Breast epithelium (tissue), 4 donors: ENCODE data around the gene HS6ST3. TPM values are rescaled to one million over a fixed set of nuclear protein-coding genes. Genes with fewer than 3 reads are reported as not detected.

Experiments
- DNase-seq, 2 donors: peaks; one replicate each; pipeline ENCODE4 v3.0.0-alpha.2; 2019; ENCODE audit warnings: low spot score in 2 of 2
- H3K27ac ChIP-seq, 2 donors: fragments of 200-600 bp; sonication (generic) in 1 of 2; one replicate each; pipeline ENCODE4 v1.5.1; 2016 to 2019; ENCODE audit warnings: mild to moderate bottlenecking in 1 of 2
- H3K27me3 ChIP-seq, 2 donors: fragments of 200-600 bp; sonication (generic) in 1 of 2; one replicate each; pipeline versions ENCODE4 v1.5.1 to v1.6.0; 2017 to 2019; ENCODE audit warnings: control low read depth in 1 of 2, mild to moderate bottlenecking in 1 of 2
- H3K36me3 ChIP-seq: fragments of 200-600 bp; one replicate; pipeline ENCODE4 v1.5.1; 2019
- H3K4me1 ChIP-seq, 2 donors: fragments of 200-600 bp; sonication (generic); one replicate each; pipeline ENCODE4 v1.5.1; 2016 to 2019; ENCODE audit warnings: control low read depth in 1 of 2
- H3K4me3 ChIP-seq, 3 donors: fragments of 200-600 bp; sonication (generic); 1 replicate in 2 of 3; 2 replicates in 1 of 3; pipeline ENCODE4 v1.5.1; 2016 to 2019; ENCODE audit warnings: mild to moderate bottlenecking in 3 of 3, moderate library complexity in 2 of 3
- H3K9me3 ChIP-seq, 2 donors: fragments of 200-600 bp; sonication (generic) in 1 of 2; one replicate each; pipeline ENCODE4 v1.5.1; 2016 to 2019; ENCODE audit warnings: control low read depth in 1 of 2
- POLR2A ChIP-seq: fragments of 450-650 bp; IDR thresholded peaks from one replicate; pipeline ENCODE4 v1.6.1; 2016; ENCODE audit warnings: antibody characterized with exemption, mild to moderate bottlenecking, moderate library complexity
- POLR2AphosphoS5 ChIP-seq, 3 donors: sonication (generic); formaldehyde crosslinking; IDR thresholded peaks; one replicate each; pipeline ENCODE4 v1.6.1; 2017; ENCODE audit warnings: antibody characterized with exemption in 3 of 3
- intact Hi-C: fragments of 100-400 bp; cut with DNase I; formaldehyde crosslinking; loops from one replicate; pipeline ENCODE4 v1.15.1; 2023; ENCODE audit warnings: low total_unique reads
- total RNA-seq, 3 donors: library from RNA; depleted of rRNA; stranded (reverse); fragments of >200 nt; gene quantifications; one replicate each; pipeline ENCODE4 v1.1.0, GENCODE V29; 2016
- TF ChIP-seq, protein P1 (sequence below), 3 donors: fragments of 450-650 bp; IDR thresholded peaks; one replicate each; pipeline ENCODE4 v1.5.1; 2016 to 2017; ENCODE audit warnings: antibody characterized with exemption in 3 of 3, mild to moderate bottlenecking in 3 of 3, moderate library complexity in 3 of 3

HS6ST3 gene
- total RNA-seq, 3 donors from 2014 or later: under 0.01 to 1.3 (median 0.59) TPM

DNA sequence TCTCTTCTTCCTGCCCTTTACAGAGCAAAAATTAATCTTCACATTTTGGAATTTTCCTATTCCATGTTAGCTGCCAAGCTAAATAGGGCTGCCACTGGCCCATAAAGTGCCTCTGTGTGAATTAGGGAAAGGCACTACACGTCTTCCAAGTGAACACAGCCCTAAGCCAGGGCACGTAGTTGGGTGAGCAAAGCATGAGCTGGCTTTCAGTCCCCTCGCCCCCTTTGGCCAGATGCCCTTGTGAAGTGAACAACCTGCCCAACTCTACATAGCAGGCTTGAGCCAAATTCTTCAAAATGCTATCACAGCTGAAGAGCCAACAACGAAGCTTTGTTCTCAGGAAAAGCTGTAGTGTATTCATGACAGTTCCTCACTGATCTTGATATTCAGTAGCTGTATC lies 691.2 kb downstream of the HS6ST3 start:
- Histone ChIP-seq H3K27me3 (no peaks in the 10 kb centered on the region), H3K4me1 (no peaks in the 10 kb centered on the region), H3K4me3 (no peak overlapping the region), H3K27ac (no peak overlapping the region), H3K9me3 (peaks cover 0 to 11% of the 10 kb centered on the region in 2 donors), H3K36me3 (no peaks in the 10 kb centered on the region)
- no peak for TF ChIP-seq POLR2AphosphoS5 (IDR thresholded peaks at IDR 0.05)
- no peak for TF ChIP-seq POLR2A
- TF ChIP-seq, protein P1, sequence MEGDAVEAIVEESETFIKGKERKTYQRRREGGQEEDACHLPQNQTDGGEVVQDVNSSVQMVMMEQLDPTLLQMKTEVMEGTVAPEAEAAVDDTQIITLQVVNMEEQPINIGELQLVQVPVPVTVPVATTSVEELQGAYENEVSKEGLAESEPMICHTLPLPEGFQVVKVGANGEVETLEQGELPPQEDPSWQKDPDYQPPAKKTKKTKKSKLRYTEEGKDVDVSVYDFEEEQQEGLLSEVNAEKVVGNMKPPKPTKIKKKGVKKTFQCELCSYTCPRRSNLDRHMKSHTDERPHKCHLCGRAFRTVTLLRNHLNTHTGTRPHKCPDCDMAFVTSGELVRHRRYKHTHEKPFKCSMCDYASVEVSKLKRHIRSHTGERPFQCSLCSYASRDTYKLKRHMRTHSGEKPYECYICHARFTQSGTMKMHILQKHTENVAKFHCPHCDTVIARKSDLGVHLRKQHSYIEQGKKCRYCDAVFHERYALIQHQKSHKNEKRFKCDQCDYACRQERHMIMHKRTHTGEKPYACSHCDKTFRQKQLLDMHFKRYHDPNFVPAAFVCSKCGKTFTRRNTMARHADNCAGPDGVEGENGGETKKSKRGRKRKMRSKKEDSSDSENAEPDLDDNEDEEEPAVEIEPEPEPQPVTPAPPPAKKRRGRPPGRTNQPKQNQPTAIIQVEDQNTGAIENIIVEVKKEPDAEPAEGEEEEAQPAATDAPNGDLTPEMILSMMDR (IDR thresholded peaks at IDR 0.05): no peak
- no peak for DNase-seq
- intact Hi-C loops: no loop called here

DNA sequence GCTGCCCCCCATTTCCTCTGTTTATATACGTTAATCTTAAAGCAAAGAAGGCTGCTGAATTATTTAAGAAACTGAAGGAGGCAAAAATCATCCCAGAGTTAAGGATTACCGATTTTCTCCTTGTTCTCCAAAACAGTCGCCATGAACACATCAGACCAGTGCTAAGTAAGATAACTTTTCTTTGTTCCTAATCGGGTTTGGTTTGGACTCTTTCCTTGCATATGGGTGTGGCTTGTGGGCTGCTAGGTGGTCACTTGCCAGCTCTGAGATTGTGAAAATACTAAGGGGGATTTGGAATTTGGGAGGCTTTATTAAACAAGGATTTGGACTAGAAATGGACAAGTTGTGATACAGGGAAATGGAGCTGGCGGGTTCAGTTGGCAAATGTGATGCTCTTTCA lies 692.3 kb downstream of the HS6ST3 start:
- TF ChIP-seq POLR2AphosphoS5 (IDR thresholded peaks at IDR 0.05) (no peak), POLR2A (no peak)
- TF ChIP-seq, protein P1 (IDR thresholded peaks at IDR 0.05): no peak
- Histone ChIP-seq H3K4me3 (no peak overlapping the region), H3K9me3 (peaks cover 0 to 9% of the 10 kb centered on the region in 2 donors), H3K4me1 (no peaks in the 10 kb centered on the region), H3K36me3 (no peaks in the 10 kb centered on the region), H3K27ac (no peak overlapping the region), H3K27me3 (no peaks in the 10 kb centered on the region)
- no peak for DNase-seq
- intact Hi-C loops: no loop called here

DNA sequence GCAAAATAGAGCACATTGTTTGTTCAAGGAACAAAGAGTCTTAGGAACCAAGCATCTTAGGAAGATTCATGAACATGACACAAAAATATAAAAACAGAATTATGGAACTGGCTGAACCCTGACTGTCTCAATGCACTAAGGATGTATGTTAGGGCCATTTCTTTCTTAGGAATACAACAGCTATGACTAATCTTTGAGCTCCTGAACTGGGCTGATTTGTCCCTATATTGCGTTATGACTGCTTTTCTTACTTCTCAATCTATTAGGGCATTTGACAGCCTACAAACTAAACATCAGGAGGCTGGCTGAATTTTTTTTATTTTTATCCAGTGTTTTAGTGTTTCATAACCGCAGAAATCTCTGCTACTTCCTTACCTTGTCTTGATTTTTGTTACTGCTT lies 693.1 kb downstream of the HS6ST3 start:
- Histone ChIP-seq H3K4me1 (no peaks in the 10 kb centered on the region), H3K27me3 (no peaks in the 10 kb centered on the region), H3K36me3 (no peaks in the 10 kb centered on the region), H3K27ac (no peak overlapping the region), H3K9me3 (peaks cover 0 to under 1% of the 10 kb centered on the region in 2 donors), H3K4me3 (no peak overlapping the region)
- DNase-seq: no peak
- intact Hi-C loops: no loop called here
- TF ChIP-seq POLR2A (no peak), POLR2AphosphoS5 (IDR thresholded peaks at IDR 0.05) (no peak)
- TF ChIP-seq, protein P1 (IDR thresholded peaks at IDR 0.05): no peak

DNA sequence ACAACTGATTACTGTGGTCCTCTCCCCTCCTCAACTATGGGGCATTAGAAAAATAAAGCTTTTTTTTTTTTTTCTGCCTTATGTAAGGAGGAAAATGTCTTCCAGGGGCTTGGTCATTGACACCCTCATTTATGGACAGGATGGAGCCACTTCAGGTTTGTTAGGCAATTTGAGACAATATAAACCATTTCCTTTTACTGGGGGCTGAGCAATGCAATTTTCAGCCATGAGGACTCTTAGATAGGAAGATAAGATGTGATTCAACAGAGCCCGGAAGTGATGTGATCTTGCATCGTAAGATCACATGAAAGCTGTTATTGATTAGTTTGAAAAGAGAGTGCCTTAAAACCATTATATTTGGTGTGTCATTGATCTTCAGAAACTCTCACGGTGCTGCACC lies 693.6 kb downstream of the HS6ST3 start:
- H3K27ac ChIP-seq: no peak overlapping the region
- no peak for DNase-seq
- intact Hi-C loops: no loop called here
- H3K36me3 ChIP-seq: no peaks in the 10 kb centered on the region
- no peaks in the 10 kb centered on the region for H3K4me1 ChIP-seq
- no peaks in the 10 kb centered on the region for H3K27me3 ChIP-seq
- H3K4me3 ChIP-seq: no peak overlapping the region
- no peaks in the 10 kb centered on the region for H3K9me3 ChIP-seq
- no peak for TF ChIP-seq POLR2A
- no peak for TF ChIP-seq POLR2AphosphoS5 (IDR thresholded peaks at IDR 0.05)
- TF ChIP-seq, protein P1 (IDR thresholded peaks at IDR 0.05): no peak

DNA sequence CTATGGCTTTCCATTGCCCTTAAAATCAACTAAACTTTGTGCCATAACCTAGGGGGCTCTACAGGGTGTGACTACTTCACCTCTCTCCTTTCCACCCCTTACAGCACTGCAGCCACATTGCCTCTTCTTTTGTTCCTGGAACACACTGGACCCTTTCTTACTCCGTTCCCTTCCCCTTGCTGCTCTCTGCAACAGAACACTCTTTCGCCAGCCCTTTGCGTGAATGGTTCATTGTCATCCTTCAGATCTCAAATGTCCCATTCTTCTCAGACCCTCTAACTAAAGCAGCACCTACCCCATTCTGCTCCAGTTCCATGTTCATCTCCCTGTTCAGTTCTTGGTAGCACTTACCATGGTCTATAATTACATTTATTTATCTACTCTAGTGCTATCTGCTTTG lies 696.1 kb downstream of the HS6ST3 start:
- Histone ChIP-seq H3K4me1 (no peaks in the 10 kb centered on the region), H3K36me3 (no peaks in the 10 kb centered on the region), H3K27ac (no peak overlapping the region), H3K9me3 (no peaks in the 10 kb centered on the region), H3K4me3 (no peak overlapping the region), H3K27me3 (no peaks in the 10 kb centered on the region)
- TF ChIP-seq POLR2AphosphoS5 (IDR thresholded peaks at IDR 0.05) (no peak), POLR2A (no peak)
- TF ChIP-seq, protein P1 (IDR thresholded peaks at IDR 0.05): no peak
- intact Hi-C loops: no loop called here
- DNase-seq: no peak
